HuH-7 (cell line): ENCODE data around the gene KAT8.

Experiments
- DNase-seq: peaks from one replicate; pipeline ENCODE4 v3.0.0; 2011; ENCODE audit warnings: low spot score

The KAT8 gene

DNA sequence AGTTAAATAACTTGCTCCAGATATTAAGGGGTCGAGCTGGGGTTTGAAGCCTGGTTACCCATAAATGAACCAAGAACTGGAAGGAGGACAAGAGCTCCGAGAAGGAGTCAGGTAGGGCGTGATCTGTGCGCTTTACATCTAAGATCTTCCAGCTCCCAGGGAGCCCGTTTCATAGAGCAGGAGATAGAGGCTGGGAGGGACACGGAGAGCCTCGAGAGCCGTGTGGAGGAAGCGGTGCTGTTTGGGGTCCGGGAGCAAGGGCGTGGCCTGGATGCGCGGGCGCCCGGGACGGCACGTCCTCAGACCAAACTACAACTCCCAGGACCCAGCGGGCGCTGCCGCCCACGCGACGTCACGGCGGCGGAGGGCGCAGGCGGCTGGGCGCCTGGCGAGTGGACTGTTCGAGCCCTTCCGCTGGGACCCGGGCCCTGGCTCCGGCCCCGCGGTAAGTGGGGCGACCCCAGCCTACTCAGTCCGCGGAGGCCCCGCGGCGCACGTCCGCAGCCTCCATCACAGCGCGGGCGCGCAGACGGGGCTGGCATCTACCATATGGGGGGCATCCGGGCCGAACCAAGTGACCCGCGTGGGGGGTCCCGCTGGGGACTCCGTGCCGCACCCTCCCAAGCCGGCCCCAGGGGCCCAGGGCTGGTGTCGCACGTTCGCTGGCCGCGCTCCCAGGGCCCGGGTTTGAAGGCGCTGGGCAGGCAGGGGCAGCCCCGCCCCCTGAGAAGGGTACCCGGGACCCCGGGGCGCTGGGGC lies 9.2 kb upstream of the KAT8 start, which contains the start of gene BCKDK:
Gene BCKDK, plus strand, starts transcription at position 352 of the 759 bp plus-strand sequence. CDS start 838 bp downstream, outside the sequence.
- peak; percentile 85 for DNase-seq

DNA sequence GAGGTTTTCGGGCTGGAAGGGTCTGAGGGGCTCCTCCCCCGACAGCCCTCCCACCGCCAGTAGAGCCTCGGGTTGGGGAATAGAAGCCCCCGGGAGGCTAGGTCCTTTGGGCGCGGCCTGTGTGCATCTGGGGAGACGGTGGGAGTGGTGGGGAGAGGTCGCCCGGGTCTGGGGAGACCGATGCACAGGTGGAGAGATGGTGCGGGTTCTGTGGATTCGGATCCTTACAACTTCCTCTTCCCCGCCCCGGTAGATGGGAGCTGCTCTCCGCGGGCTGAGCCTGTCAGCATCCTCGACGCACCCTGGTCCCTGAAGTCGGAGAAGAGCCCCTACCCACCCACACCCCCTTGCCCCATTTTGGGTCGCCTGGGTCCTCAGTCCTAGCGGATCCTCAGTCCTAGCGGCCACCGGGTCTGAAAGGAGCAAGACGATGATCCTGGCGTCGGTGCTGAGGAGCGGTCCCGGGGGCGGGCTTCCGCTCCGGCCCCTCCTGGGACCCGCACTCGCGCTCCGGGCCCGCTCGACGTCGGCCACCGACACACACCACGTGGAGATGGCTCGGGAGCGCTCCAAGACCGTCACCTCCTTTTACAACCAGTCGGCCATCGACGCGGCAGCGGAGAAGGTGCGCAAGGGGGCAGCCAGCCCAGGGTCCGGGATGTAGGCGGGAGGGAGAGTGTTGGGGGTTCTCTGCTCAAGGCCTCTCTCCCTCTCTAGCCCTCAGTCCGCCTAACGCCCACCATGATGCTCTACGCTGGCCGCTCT lies 8.5 kb upstream of the KAT8 start:
- no peak for DNase-seq

DNA sequence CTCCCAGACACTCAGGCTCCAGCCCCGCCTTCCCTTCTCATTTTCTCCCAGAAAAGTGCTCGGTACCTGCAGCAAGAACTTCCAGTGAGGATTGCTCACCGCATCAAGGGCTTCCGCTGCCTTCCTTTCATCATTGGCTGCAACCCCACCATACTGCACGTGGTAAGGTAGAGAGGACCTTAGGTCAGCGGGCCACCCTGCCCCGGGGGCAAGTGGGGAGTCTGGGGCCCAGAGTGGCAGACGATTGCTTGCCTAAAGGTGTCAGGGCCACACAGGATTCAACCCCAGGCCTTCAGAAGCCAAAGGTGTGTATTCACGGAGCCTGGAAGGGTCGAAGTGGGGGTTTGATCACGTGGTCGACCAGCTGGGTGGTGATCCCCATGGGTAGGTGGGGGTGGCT lies 7.8 kb upstream of the KAT8 start:
- no peak for DNase-seq

DNA sequence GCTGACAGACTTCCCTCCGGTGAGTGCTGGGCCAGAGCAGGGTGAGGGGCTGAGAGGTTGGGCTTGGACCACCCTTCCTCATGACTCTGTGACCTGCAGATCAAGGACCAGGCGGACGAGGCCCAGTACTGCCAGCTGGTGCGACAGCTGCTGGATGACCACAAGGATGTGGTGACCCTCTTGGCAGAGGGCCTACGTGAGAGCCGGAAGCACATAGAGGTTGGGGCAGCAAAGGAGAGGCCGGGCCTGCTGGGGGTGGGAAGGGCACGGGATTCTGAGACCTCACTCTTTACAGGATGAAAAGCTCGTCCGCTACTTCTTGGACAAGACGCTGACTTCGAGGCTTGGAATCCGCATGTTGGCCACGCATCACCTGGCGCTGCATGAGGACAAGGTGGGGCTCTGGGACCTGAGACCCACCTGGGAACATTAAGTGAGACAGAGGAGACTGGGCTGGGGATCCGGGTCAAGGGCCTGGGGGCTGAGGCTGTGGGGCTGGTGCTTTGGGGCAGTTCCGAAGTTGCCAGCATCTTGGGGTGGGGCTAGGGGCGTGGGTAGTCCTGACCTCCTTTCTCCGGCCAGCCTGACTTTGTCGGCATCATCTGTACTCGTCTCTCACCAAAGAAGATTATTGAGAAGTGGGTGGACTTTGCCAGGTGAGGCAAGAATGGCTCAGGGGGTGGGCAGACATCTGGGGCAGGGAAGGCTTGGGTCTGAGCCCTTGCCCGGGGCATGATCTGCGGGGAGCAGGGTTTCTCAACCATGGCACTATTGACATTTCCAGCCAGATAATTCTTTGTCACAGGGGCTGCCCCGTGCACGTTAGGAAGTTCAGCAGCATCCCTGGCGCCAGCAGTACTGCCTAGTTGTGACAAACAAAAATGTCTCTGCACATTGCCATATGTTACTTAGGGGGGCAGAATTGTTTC lies 7.1 kb upstream of the KAT8 start:
- DNase-seq = no peak

DNA sequence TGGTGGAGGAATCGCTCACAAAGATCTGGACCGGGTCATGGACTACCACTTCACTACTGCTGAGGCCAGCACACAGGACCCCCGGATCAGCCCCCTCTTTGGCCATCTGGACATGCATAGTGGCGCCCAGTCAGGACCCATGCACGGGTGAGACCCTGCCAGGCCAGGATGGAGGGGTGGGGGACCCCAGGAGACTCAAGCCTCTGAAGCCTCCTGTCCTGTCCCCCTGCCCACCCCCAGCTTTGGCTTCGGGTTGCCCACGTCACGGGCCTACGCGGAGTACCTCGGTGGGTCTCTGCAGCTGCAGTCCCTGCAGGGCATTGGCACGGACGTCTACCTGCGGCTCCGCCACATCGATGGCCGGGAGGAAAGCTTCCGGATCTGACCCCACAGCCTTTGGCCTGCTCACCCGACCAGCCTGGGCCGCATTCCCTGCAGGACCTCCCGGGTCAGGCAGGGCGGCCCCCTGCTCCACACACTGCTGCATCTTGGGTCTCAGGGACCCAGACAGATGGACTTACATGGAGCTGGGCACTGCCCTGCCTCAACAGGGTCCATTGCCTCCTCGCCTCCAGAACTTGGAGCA lies 5.5 kb upstream of the KAT8 start:
- no peak for DNase-seq

DNA sequence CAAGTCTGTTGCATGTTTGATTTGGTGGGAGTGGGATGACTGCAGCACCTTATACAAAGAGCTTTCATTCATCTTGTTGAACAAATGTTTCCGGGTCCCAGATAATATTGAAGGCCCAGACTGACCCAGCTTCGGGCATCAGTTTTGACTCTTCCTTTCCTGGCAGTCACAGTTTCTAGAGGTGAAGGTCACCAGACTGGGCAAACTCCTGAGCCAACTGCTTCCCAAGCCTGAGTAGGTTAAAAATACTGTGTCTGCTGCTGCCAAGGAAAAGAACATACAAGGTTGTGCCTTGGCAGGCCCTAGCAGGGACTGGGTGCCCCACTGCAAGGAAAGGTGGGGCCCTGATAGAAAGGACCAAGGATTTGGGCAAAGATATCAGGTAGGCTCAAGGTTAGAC lies 4.8 kb upstream of the KAT8 start:
- DNase-seq = no peak

DNA sequence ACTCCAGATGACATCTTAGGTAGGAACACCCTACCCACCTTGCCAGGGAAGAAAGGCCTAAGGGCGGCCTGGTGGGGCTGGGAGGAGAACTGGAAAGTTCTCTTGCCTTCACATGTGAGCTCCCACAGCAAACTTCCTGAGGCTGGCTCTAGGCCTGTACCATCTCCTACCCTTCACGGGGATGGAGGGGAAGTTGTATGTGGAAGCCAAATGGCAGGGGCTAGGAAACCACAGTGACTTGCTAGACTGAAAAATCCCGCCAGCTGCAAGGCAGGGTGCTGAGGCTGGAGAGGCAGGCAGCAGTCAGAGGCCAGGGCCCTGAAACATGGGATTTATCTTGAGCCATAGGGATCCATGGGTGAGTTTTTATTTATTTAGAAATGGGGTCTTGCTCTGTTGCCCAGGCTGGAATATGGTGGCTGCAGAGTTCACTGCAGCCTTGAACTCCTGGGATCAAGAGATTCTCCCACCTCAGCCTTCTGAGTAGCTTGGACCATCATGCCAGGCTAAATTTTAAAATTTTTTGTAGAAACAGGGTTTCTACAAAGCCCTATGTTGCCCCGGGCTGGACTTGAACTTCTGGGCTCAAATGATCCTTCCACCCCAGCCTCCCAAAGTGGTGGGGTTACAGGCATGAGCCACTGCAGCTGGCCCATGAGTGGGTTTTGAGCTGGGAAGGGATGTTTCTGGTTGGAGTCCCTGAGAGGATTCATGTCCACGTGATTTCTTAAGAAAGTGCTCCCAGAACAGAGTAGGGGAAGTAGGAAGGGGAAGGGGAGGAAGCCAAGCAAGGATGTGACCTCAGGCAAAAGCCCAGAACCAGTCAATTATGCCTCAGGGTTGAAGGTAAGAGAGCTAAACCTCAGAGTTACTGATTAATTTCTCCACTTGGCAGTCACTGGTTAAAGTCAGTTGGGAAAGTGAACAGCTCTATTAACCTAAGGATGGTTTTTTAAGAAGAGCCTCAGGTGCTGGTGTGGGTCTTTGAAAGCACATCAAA lies 4.0 kb upstream of the KAT8 start:
- DNase-seq = no peak

DNA sequence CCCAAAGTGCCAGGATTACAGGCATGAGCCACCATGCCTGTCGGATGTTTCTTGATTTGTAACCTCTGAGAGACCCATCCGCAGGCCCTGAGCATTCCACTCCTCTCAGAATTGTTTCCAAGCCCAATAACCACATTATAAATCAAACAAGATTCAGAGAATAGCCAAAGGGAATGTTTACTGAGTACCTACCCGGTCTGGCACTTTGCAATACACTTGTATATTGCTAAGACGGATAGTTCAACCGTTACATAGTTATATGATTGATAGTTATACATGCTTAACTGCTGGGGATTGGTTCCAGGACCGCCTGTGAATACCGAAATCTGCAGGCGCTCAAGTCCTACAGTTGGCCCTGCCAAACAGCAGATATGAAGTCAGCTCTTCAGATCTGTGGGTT lies 3.0 kb upstream of the KAT8 start:
- DNase-seq = no peak

DNA sequence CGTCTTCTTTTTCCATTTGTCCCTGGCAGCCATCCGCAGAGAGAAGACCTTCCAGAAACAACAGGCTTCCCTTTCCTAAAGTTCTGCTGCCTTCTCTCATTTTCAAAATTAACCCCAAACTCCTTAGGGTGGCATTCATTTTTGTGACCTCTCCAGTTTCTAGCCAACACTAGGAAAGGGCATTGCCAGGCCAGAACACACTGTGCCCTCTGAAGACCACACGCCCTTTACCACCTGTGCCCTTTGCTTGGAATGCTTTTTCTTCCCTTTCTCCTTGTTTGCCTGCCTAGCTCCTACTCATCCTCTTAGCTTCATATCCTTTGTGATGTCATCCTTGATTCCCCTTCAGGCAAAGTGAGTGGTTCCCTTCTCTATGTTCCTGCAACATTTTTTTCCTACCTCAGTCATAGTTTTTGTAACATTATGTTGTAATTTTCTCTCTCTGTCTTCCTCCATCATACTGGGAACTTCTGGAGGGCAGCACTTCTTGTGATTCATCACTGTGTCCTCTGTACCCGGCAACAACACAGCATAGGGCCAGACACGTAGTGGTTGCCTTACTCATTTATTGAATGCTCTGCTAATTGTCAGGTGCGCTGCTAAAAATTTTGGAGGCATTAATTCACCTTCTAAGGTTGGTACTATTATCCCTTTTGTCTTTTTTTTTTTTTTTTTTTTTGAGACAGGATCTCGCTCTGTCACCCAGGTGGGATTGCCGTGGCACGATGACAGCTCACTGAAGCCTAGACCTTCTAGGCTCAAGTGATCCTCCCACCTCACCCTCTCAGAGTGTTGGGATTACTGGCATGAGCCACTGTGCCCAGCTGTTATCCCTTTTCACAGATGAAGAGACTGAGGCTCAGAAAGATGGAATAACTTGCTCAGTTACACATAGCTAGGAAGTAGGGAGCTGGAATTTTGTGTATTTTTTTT lies 1.0 kb downstream of the KAT8 start:
- no peak for DNase-seq

DNA sequence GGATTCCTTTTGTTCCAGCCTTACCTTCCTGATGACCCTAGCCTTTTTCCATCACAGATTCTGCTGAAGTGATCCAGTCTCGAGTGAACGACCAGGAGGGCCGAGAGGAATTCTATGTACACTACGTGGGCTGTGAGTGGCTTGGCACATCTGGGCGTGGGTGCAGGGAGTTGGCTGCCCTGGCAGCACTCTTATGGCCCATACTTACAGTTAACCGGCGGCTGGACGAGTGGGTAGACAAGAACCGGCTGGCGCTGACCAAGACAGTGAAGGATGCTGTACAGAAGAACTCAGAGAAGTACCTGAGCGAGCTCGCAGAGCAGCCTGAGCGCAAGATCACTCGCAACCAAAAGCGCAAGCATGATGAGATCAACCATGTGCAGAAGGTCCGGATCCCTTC lies 2.7 kb downstream of the KAT8 start:
- no peak for DNase-seq

DNA sequence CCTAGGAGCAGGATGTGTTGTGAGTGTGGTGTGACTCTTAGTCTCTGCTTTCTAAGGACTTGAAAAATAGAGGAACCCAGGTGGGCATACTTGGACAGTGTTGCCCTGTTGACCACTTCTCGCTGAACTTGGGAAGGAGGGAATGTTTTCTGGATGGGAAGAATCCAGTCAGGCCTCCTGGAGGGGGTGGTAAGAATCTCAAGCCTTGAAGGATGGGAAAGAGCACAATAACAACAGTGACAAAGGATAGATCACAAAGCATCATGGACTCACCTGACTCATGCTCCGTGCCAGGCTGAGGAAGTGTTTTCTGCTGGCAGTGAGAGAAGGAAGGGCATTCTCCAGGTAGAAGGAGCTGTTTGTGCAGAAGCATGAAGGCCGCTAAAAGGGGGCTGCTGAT lies 8.4 kb downstream of the KAT8 start:
- no peak for DNase-seq

DNA sequence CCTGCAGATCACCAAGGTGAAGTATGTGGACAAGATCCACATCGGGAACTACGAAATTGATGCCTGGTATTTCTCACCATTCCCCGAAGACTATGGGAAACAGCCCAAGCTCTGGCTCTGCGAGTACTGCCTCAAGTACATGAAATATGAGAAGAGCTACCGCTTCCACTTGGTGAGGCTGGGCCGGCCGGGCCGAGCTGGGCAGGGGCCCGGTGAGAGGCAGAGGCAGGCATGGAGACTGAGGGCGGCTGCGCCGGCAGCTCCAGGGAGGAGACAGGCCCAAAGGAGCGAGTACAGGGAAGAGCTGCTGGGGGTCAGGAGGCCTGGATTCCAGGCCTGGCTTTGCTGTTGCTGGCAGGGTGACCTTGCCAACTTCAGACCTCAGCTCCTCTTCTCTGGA lies 9.7 kb downstream of the KAT8 start:
- no peak for DNase-seq

DNA sequence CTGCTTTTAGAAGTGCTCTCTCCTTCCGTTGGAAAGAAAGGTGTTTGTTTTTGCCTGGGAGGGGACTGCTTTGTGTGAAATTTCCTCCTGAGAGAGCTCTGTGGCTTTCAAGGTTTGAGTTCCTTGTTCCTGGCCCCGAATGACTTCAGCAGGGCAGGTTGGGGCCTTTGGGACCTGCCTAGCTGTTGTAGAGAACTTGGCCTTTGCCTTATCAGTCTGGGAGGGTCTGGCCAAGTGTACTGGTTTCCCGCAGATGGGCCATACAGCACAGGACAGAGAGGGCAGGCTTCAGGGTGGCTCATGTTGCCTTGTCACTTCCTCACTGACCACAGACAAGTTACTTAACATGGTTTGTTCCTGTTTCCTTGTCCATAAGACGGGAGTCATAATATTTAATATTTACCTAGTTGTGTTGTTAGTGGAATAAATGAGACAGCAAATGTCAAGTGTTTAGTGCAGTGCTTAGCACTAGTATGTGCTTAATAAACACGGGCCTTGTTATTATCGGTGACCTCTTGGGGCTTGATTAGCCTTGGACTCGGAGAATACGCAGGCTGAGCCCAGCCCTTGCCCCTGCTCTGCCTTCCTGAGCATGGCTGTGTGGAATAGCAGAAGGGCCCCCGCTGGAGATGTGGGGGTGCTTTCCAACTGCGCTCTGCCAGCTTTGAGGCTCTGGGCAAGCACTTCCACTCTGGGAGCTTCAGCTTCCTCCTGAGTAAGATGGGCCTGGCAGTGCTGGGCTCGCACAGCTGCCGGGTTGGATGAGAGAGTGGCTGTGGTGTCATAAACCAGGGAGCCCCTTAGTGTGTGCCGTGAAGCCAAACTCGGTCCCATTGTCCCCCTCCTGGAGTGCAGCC lies 11.5 kb downstream of the KAT8 start:
- DNase-seq = no peak

DNA sequence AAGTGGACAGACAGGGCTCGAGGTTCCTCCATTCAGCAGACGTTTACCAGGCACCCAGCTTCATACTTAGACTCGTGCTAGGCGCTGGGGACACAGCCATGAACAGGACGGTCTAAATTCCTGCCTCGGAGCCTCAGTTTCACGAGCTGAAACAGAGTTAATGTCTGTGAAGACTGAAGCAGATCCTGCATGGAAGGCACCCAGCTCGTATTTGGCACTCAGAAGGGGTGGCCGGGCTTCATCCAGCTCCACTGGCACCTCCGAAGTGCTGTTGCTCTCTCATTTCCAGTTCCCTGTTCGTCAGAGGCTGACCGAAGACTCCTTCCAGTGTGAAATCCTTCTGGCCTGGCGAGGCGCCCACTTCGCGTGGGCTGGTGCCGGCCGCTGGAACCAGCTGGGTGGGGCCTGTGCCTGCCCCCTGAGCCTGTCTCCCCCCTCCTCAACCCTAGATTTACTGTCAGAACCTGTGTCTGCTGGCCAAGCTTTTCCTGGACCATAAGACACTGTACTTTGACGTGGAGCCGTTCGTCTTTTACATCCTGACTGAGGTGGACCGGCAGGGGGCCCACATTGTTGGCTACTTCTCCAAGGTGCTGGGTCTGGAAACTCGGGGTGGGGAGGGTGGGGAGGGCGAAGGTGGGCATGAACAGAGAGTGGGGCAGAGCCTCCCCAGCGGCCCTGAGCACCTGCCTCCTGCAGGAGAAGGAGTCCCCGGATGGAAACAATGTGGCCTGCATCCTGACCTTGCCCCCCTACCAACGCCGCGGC lies 12.3 kb downstream of the KAT8 start:
- DNase-seq = no peak

DNA sequence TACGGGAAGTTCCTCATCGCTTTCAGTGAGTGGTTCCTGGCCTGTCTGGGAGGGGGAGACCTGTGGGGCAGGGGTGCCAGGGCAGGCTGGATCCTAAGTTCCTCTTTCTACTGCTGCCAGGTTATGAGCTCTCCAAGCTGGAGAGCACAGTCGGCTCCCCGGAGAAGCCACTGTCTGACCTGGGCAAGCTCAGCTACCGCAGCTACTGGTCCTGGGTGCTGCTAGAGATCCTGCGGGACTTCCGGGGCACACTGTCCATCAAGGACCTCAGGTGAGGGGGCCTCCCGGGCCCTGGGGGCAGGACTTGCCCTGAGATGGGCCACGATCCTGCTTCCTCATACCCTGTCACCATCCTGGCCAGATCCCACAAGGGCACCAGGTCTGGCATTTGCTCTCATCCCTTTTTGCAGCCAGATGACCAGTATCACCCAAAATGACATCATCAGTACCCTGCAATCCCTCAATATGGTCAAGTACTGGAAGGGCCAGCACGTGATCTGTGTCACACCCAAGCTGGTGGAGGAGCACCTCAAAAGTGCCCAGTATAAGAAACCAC lies 12.9 kb downstream of the KAT8 start:
- DNase-seq = no peak

DNA sequence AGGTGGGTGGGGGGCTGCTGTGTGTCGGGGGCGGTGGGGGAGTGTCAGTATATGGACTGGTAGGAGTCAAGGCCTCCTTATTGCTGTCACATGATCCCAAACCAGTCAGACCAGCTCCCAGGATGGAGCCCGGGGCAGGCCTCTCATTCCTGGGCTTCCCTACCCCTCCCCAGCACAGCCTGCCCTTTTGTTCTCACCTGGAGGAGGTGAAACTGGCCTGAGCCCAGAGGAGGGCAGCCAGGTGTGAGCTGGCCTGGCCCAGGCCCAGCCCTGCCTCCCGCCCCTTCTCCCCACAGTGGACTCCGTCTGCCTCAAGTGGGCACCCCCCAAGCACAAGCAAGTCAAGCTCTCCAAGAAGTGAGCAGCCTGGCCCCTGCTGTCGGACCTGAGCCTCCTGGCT lies 13.4 kb downstream of the KAT8 start:
- DNase-seq = no peak

DNA sequence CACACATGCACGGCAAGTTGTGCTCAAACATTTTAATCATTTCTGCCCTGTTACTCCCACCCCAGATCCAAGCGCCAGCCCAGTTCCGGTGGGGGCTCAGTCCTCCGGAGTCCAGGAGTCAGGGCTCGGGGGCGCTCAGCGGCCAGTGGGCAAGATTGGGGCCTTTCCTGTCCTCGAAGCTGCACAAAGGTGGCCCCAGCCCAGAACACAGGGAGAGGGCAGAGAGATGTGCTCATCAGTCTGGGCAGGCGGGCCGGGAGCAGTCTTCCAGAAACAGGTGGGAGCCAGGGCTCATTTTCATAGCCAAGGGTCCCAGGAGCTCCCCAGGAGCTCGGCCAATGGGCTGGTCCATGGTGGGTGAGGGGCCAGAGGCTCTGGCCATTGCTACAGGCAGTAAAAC lies 14.0 kb downstream of the KAT8 start:
- DNase-seq = no peak

DNA sequence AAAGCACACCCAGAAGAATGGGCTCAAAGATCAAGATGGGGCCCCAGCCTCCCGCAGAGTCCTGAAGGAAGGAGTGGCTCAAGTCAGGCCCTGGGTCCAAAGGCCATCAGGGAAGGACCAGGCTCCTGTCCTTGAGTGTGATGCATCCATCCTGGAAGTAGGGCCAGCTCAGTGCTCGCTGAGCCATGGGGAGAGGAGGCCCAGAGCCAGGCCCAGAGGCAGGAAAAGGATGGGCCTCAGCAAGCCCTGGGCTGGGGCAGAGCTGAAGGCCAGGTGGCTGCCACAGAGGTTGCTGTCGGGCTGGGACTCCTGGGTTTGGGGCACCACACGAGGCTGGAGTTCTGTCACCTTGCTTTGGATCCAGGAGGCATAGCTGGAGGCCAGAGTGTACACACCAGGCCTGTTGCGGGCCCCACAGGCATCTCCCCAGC lies 14.4 kb downstream of the KAT8 start:
- DNase-seq = no peak
